Measurements from ENCODE around the gene WDFY4.

DNA sequence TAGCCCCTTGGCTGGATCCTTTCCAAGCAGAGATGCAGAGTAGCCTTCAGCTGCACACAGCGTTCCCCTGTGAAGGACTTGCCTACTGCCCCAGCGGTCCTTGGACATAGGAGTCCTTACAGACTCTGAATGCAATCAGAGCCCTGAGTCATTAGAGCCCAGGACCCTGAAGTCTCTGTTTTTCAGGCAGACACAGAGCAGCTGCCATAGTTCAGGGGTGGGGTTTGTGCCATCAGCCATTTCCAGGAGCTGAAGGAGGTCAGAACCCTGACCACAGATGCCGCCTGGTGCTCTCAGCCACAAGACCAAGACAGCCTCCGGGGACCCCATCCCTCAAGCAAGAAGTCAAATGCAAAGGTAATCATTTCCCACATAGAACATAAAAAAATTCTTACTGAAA, 32.8 kb upstream of the WDFY4 start:
- TF ChIP-seq EZH2 (IDR thresholded peaks at IDR 0.05; ENCODE audit: insufficient read depth, poor library complexity, severe bottlenecking) (no peak), EZH2phosphoT487 (IDR thresholded peaks at IDR 0.05; ENCODE audit: insufficient read depth, low read depth) (no peak)
